GM12873 (cell line): ENCODE data around the gene CNTN4.

Source experiments
- CTCF ChIP-seq: IDR thresholded peaks from 2 replicates; pipeline ENCODE4 v1.5.1; 2012; ENCODE audit warnings: low read depth, mild to moderate bottlenecking, moderate library complexity, low read length, control low read depth; ENCODE audit not compliant: insufficient read depth; ENCODE audit errors: missing control alignments

Gene CNTN4

GRCh38 chr3:2650746-2651145 is 552.1 kb downstream of the CNTN4 start:
- no peak for TF ChIP-seq CTCF

- TF ChIP-seq CTCF, result no peak
Observed at GRCh38 chr3:2652386-2652785, 553.7 kb downstream of the CNTN4 start.

DNA sequence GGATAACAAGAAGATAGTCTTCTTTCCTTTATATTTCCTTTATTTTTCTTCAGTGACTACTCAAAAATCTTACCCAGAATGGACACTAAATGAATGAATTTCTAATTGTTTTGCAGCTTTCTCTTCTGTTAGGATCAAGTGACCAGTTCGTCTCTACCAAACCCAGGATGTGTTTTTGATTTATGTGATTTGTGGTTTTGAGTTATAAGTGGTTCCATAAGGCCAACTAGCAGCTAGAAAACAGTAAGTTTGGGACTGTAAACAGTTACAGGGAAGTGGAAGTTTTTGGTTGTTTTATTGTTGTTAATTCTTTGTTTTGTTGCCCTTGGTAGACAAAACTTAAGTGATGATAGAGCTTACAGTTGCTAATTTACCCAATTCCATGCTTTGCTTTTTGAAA is 555.0 kb downstream of the CNTN4 start:
- no peak for TF ChIP-seq CTCF

GRCh38 chr3:2655229-2655701 is 556.6 kb downstream of the CNTN4 start:
- no peak for TF ChIP-seq CTCF

DNA sequence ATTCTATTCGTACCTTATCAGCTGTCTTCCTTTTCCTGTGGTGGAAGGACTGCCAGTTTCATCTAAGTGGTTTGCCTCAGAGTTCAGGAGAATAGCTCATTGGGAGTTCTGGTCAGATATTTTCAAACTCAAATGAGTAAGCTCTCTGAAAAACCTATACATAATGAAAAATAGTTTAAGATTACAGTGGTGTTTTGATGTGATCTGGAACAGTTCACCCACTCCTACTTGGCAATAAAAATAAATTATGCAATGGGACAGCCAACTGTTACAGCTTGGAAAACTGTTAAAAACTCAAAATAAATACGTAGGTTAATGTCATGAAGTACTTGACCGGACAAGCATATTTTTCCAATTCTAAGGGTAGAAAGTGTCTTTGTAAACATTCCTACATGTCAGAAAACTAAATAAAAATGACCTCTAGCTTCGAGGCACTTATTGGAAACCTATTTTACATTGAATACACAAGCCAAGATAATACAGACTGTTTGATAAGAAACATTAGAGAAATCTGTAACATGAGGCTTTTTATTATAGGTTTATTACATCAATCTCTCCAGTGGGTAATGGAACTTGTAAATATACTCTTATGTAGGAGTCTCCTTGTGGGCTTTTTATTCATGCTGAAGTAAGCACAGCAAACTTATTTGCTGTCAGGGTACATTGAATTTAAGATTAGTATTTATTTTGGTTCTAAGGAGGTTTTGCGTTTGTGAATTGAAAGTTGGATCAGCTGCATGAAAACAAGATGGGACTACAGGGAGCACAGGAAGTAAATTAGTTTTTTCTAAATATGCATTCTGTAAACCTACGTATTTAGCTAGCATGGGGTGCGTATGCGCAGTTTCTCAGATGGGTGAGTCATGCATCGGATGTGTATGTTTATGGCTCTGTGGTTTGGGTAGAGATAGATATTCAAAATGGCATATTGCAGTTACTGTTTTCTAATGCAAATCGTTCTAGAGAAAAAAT is 558.4 kb downstream of the CNTN4 start:
- no peak for TF ChIP-seq CTCF

GRCh38 chr3:2657971-2658370 is 559.3 kb downstream of the CNTN4 start:
- TF ChIP-seq CTCF, result no peak

DNA sequence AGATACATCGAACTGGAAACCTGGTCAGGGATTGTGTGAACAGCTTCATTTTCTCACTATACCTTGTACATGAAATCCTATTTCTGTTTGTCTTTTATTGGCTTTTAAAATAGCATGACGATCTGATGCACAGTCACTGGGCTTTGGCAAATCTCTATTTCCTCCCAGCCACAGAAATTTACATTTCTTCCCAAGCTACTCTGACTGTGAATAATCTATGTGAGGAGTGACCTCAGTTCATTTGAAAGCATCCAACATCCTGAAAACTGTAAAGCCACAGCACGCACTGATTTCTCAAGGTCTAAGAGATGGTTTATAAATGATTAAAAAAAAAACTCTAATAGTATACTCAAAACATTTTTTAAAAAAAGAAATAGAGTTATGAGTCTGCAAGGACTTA is 561.2 kb downstream of the CNTN4 start:
- no peak for TF ChIP-seq CTCF
